Mesothelial cell of epicardium (in vitro differentiated cells): ENCODE measurements around the gene PQBP1. TPM values are rescaled to one million over a fixed set of nuclear protein-coding genes. Genes with fewer than 3 reads are reported as not detected.
"Not testable (repeated sequence)": the region's sequence is repeated elsewhere in the genome, so short reads cannot be mapped to it uniquely, and the experiment has no call there.

Experiments
- DNase-seq, 2 experiments: peaks; one replicate each; pipeline ENCODE4 v3.0.0; 2021; ENCODE audit warnings: low spot score in 2 of 2; ENCODE audit not compliant: unreplicated experiment in 2 of 2
- H3K27ac Mint-ChIP-seq: 2 replicates; pipeline ENCODE4 v1.8.0; 2021; ENCODE audit warnings: mixed read lengths
- H3K27me3 Mint-ChIP-seq: 2 replicates; pipeline ENCODE4 v1.8.0; 2021; ENCODE audit warnings: low read depth, mixed read lengths
- H3K36me3 Mint-ChIP-seq: 2 replicates; pipeline ENCODE4 v1.8.0; 2021; ENCODE audit warnings: mixed read lengths
- H3K4me1 Mint-ChIP-seq: 2 replicates; pipeline ENCODE4 v1.8.0; 2021; ENCODE audit warnings: mixed read lengths
- H3K4me3 Mint-ChIP-seq: 2 replicates; pipeline ENCODE4 v1.8.0; 2021; ENCODE audit warnings: mild to moderate bottlenecking, moderate library complexity, mixed read lengths
- H3K9me3 Mint-ChIP-seq: 2 replicates; pipeline ENCODE4 v1.8.0; 2021; ENCODE audit warnings: mixed read lengths
- CTCF ChIP-seq: fragments of 200-600 bp; sonication (generic); IDR thresholded peaks from one replicate; pipeline ENCODE4 v1.5.0; 2021; ENCODE audit warnings: antibody characterized with exemption; ENCODE audit not compliant: unreplicated experiment
- total RNA-seq: library from RNA; stranded (reverse); gene quantifications from 3 replicates; pipeline ENCODE4 v1.2.1, GENCODE V29; 2021

PQBP1 gene, protein sequence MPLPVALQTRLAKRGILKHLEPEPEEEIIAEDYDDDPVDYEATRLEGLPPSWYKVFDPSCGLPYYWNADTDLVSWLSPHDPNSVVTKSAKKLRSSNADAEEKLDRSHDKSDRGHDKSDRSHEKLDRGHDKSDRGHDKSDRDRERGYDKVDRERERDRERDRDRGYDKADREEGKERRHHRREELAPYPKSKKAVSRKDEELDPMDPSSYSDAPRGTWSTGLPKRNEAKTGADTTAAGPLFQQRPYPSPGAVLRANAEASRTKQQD
- total RNA-seq, result 62.2 to 64.9 TPM (median 64.3 TPM) in 3 replicates

- H3K4me1 Mint-ChIP-seq, result peaks cover 18% of the 10 kb centered on the region
- H3K36me3 Mint-ChIP-seq, result peaks cover 15% of the 10 kb centered on the region
- no peaks in the 10 kb centered on the region for H3K9me3 Mint-ChIP-seq
- DNase-seq, result peak; percentile 77 to 87
- no peaks in the 10 kb centered on the region for H3K27me3 Mint-ChIP-seq
- peak within 1 kb of the TSS; percentile 98 for H3K27ac Mint-ChIP-seq
- H3K4me3 Mint-ChIP-seq, result peak within 1 kb of the TSS; percentile 79
- no peak for TF ChIP-seq CTCF
Measured at GRCh38 chrX:48897625-48898306, at the start of gene PQBP1, which contains the start of gene TIMM17B. Gene PQBP1, plus strand, starts transcription at chrX:48897930. Its CDS starts 580 bp downstream, at chrX:48898510. Gene TIMM17B, minus strand, starts transcription at chrX:48897768. Its CDS starts 19 bp downstream, at chrX:48897749.

DNA sequence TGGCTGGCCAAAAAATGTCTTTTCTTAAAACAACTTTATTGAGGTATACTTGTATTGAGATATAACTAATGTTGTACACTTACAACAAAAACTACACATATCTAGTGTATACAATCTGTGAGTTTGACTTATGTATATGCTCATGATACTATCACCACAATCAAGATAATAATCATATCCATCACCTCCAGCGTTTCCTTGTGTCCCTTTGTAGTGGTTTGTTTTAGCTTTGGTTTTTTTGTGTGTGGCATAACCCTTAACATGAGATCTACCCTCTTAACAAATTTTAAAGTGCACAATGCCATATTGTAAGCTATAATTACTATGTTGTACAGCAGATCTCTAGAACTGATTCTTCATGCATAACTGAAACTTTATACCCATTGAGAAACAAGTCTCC lies 48.9 kb upstream of the PQBP1 start:
- Mint-ChIP-seq H3K36me3 (peaks cover 2% of the 10 kb centered on the region), H3K27me3 (no peaks in the 10 kb centered on the region), H3K9me3 (peaks cover 29% of the 10 kb centered on the region), H3K27ac (no peak overlapping the region), H3K4me1 (no peaks in the 10 kb centered on the region), H3K4me3 (no peak overlapping the region)
- no peak for TF ChIP-seq CTCF
- DNase-seq, result no peak

GRCh38 chrX:48852857-48853256 lies 44.9 kb upstream of the PQBP1 start:
- Mint-ChIP-seq H3K9me3 (peaks cover 43% of the 10 kb centered on the region), H3K4me3 (no peak overlapping the region), H3K36me3 (peaks cover 2% of the 10 kb centered on the region), H3K27ac (no peak overlapping the region), H3K4me1 (peaks cover 5% of the 10 kb centered on the region), H3K27me3 (no peaks in the 10 kb centered on the region)
- no peak for TF ChIP-seq CTCF
- no peak for DNase-seq

GRCh38 chrX:48853494-48853893 lies 44.2 kb upstream of the PQBP1 start:
- H3K36me3 Mint-ChIP-seq, DNase-seq, H3K27ac Mint-ChIP-seq, H3K27me3 Mint-ChIP-seq, H3K4me3 Mint-ChIP-seq, H3K4me1 Mint-ChIP-seq: not testable (repeated sequence)
- H3K9me3 Mint-ChIP-seq, result peaks cover 43% of the 10 kb centered on the region

GRCh38 chrX:48854121-48854804 lies 43.5 kb upstream of the PQBP1 start:
- not testable (repeated sequence) for H3K4me1 Mint-ChIP-seq, H3K27ac Mint-ChIP-seq, DNase-seq, H3K4me3 Mint-ChIP-seq, H3K36me3 Mint-ChIP-seq, H3K27me3 Mint-ChIP-seq
- peaks cover 37% of the 10 kb centered on the region for H3K9me3 Mint-ChIP-seq

GRCh38 chrX:48854898-48855297 lies 42.8 kb upstream of the PQBP1 start:
- DNase-seq, result no peak
- Mint-ChIP-seq H3K27ac (no peak overlapping the region), H3K4me1 (peaks cover 5% of the 10 kb centered on the region), H3K9me3 (peaks cover 34% of the 10 kb centered on the region), H3K36me3 (peaks cover under 1% of the 10 kb centered on the region), H3K4me3 (no peak overlapping the region), H3K27me3 (no peaks in the 10 kb centered on the region)
- TF ChIP-seq CTCF, result no peak
